Neural cell (in vitro differentiated cells): ENCODE measurements around the gene OSBPL7. TPM values are rescaled to one million over a fixed set of nuclear protein-coding genes. Genes with fewer than 3 reads are reported as not detected.

ENCODE experiments used
- H2AFZ ChIP-seq: fragments of 200-600, 300-800 bp; sonication (generic), shearing (Covaris generic); 2 replicates; pipeline ENCODE4 v1.6.0; 2014; ENCODE audit warnings: low read depth, mild to moderate bottlenecking, antibody characterized with exemption, low read length, moderate library complexity
- H3F3A ChIP-seq: fragments of 200-600 bp; shearing (Covaris generic); 2 replicates; pipeline ENCODE4 v1.6.1; 2016; ENCODE audit warnings: mild to moderate bottlenecking, moderate library complexity, mixed read lengths, antibody characterized with exemption, low read length; ENCODE audit not compliant: insufficient read depth, poor library complexity, severe bottlenecking
- H3K27ac ChIP-seq: fragments of 200-600, 300-800 bp; sonication (generic), shearing (Covaris generic); 2 replicates; pipeline ENCODE4 v1.5.1; 2014; ENCODE audit warnings: mild to moderate bottlenecking, low read length, moderate library complexity
- H3K27me3 ChIP-seq: fragments of 300-800, 200-600 bp; sonication (generic), shearing (Covaris generic); 2 replicates; pipeline ENCODE4 v1.6.0; 2014; ENCODE audit warnings: mild to moderate bottlenecking, low read depth, low read length, moderate library complexity; ENCODE audit not compliant: insufficient read depth
- H3K36me3 ChIP-seq: fragments of 300-800, 200-600 bp; sonication (generic), shearing (Covaris generic); 2 replicates; pipeline ENCODE4 v1.5.1; 2014; ENCODE audit warnings: mild to moderate bottlenecking, antibody characterized with exemption, low read length, moderate library complexity; ENCODE audit not compliant: insufficient read depth
- H3K4me2 ChIP-seq: fragments of 300-800, 200-600 bp; sonication (generic), shearing (Covaris generic); 2 replicates; pipeline ENCODE4 v1.6.0; 2014; ENCODE audit warnings: mild to moderate bottlenecking, low read length
- H3K4me3 ChIP-seq: fragments of 300-800, 200-600 bp; sonication (generic), shearing (Covaris generic); 2 replicates; pipeline ENCODE4 v1.5.1; 2014; ENCODE audit warnings: mild to moderate bottlenecking, low read length, moderate library complexity
- H3K79me2 ChIP-seq: fragments of 200-600 bp; shearing (Covaris generic); replicated peaks from 2 replicates; pipeline ENCODE4 v1.6.0; 2014; ENCODE audit warnings: mild to moderate bottlenecking, low read length, moderate library complexity; ENCODE audit not compliant: insufficient read depth
- H3K9ac ChIP-seq: fragments of 300-800, 200-600 bp; sonication (generic), shearing (Covaris generic); 2 replicates; pipeline ENCODE4 v1.6.1; 2016; ENCODE audit warnings: mild to moderate bottlenecking, low read length, mixed read lengths
- H3K9me2 ChIP-seq: fragments of 200-600 bp; shearing (Covaris generic); 2 replicates; pipeline ENCODE4 v1.6.1; 2016; ENCODE audit warnings: mild to moderate bottlenecking, low read length, mixed read lengths; ENCODE audit not compliant: insufficient read depth
- H3K9me3 ChIP-seq: fragments of 200-600, 300-800 bp; sonication (generic), shearing (Covaris generic); 2 replicates; pipeline ENCODE4 v1.6.1; 2016; ENCODE audit warnings: mild to moderate bottlenecking, mixed run types, low read length, moderate library complexity, mixed read lengths
- H4K20me1 ChIP-seq: fragments of 200-600 bp; shearing (Covaris generic); 2 replicates; pipeline ENCODE4 v1.6.1; 2016; ENCODE audit warnings: mild to moderate bottlenecking, mixed run types; ENCODE audit not compliant: insufficient read depth
- EP300 ChIP-seq: fragments of 450-650 bp; conservative IDR thresholded peaks from 2 replicates; pipeline ENCODE4 v1.6.1; 2014; ENCODE audit warnings: antibody characterized with exemption, mild to moderate bottlenecking, moderate library complexity; ENCODE audit not compliant: poor library complexity, severe bottlenecking
- MXI1 ChIP-seq: fragments of 450-650 bp; conservative IDR thresholded peaks from 2 replicates; pipeline ENCODE4 v1.6.1; 2014; ENCODE audit warnings: antibody characterized with exemption, mild to moderate bottlenecking; ENCODE audit not compliant: poor library complexity, severe bottlenecking
- SMC3 ChIP-seq: fragments of 450-650 bp; conservative IDR thresholded peaks from 2 replicates; pipeline ENCODE4 v1.6.1; 2014; ENCODE audit warnings: antibody characterized with exemption, mild to moderate bottlenecking, moderate library complexity; ENCODE audit not compliant: poor library complexity
- TAF1 ChIP-seq: IDR thresholded peaks from 2 replicates; pipeline ENCODE4 v1.6.1; 2012; ENCODE audit warnings: low read depth
- polyA plus RNA-seq: library from polyadenylated mRNA; depleted of rRNA; stranded (reverse); fragments of >200 nt; gene quantifications from 2 replicates; pipeline ENCODE4 v1.2.3, GENCODE V29; 2014
- TF ChIP-seq, protein P1 (sequence below): IDR thresholded peaks from 2 replicates; pipeline ENCODE4 v1.6.1; 2012; ENCODE audit warnings: borderline replicate concordance
- TF ChIP-seq, protein P2 (sequence below): fragments of 450-650 bp; IDR thresholded peaks from 2 replicates; pipeline ENCODE4 v1.5.1; 2014; ENCODE audit warnings: antibody characterized with exemption, mild to moderate bottlenecking, moderate library complexity; ENCODE audit not compliant: poor library complexity, severe bottlenecking

OSBPL7 gene
- polyA plus RNA-seq, 1 donor from 2014 or later, result 10.0 TPM

DNA sequence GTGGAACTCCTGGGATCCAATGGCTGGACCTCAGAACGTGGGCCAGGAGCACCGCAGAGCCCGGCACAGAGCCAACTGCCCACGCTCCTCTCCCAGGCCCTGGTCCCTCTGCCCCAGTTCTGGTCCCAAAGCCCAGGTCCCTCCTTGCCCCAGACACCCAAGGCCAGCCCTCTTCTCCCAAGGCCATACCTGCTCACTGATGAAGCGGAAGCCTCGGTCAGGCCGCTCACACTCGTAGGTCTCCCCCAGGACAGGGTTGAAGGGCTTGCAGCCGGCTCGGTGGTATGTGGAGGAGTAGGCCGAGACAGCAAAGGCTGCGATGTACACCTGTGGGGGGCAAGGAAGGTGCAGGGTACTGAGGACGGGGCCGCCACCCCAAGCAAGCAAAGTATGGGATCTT lies 8.5 kb downstream of the OSBPL7 start:
- H3K27me3 ChIP-seq, result no peaks in the 10 kb centered on the region
- H3K36me3 ChIP-seq, result no peaks in the 10 kb centered on the region

DNA sequence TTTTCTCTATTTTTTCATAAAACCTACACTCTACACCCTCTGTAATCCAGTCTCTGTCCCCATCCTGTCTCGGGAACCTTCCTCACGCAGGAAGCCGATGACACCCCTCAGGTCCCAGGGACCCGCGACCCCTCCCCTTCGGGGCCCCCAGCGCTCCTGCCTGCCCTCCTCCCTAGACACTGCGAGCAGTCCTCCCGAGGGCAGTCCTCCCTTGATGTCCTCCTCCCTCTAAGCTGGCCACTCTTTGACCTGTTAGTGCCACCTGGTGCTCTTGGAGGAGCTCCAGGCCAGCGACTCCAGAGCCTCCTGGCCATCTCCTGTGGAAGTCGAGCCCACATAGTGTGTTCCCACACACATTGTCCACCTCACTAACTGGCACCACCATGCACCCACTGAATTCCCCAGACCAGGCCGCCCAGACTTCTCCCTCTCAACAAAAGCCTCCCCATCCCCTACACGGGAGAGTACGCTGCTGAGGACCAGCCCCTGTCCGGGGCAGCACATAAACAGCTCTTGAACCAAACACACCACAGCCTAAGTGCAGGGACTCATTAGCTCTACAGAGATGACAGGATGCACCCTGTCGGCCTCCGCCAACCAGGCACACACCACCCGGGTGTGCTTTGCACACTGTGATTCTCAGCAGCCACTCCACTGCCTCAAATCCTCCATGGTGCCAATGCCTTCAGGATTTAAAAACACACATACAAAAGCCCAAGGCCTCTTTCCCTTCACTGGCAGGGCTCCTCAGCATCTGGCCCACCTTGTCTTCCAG lies 9.3 kb downstream of the OSBPL7 start:
- Histone ChIP-seq H3K4me2 (no peak overlapping the region), H3K9me3 (no peaks in the 10 kb centered on the region), H3K36me3 (no peaks in the 10 kb centered on the region), H3F3A (no peaks in the 10 kb centered on the region), H3K27me3 (no peaks in the 10 kb centered on the region), H3K27ac (no peak overlapping the region), H2AFZ (no peak overlapping the region), H3K4me3 (no peak overlapping the region), H4K20me1 (no peaks in the 10 kb centered on the region), H3K79me2 (no peaks in the 10 kb centered on the region), H3K9ac (no peak overlapping the region), H3K9me2 (no peaks in the 10 kb centered on the region)
- TF ChIP-seq SMC3, result no peak
- TF ChIP-seq, protein P1, sequence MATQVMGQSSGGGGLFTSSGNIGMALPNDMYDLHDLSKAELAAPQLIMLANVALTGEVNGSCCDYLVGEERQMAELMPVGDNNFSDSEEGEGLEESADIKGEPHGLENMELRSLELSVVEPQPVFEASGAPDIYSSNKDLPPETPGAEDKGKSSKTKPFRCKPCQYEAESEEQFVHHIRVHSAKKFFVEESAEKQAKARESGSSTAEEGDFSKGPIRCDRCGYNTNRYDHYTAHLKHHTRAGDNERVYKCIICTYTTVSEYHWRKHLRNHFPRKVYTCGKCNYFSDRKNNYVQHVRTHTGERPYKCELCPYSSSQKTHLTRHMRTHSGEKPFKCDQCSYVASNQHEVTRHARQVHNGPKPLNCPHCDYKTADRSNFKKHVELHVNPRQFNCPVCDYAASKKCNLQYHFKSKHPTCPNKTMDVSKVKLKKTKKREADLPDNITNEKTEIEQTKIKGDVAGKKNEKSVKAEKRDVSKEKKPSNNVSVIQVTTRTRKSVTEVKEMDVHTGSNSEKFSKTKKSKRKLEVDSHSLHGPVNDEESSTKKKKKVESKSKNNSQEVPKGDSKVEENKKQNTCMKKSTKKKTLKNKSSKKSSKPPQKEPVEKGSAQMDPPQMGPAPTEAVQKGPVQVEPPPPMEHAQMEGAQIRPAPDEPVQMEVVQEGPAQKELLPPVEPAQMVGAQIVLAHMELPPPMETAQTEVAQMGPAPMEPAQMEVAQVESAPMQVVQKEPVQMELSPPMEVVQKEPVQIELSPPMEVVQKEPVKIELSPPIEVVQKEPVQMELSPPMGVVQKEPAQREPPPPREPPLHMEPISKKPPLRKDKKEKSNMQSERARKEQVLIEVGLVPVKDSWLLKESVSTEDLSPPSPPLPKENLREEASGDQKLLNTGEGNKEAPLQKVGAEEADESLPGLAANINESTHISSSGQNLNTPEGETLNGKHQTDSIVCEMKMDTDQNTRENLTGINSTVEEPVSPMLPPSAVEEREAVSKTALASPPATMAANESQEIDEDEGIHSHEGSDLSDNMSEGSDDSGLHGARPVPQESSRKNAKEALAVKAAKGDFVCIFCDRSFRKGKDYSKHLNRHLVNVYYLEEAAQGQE, result no peak

More for the DNA sequence above, 8.5 kb downstream of the OSBPL7 start:
- Histone ChIP-seq H3K9me3 (no peaks in the 10 kb centered on the region), H2AFZ (no peak overlapping the region), H3K4me3 (no peak overlapping the region), H3K27ac (no peak overlapping the region), H3K4me2 (no peak overlapping the region), H4K20me1 (no peaks in the 10 kb centered on the region), H3K9ac (no peak overlapping the region), H3K79me2 (no peaks in the 10 kb centered on the region), H3F3A (no peaks in the 10 kb centered on the region), H3K9me2 (no peaks in the 10 kb centered on the region)
- TF ChIP-seq, protein P2, sequence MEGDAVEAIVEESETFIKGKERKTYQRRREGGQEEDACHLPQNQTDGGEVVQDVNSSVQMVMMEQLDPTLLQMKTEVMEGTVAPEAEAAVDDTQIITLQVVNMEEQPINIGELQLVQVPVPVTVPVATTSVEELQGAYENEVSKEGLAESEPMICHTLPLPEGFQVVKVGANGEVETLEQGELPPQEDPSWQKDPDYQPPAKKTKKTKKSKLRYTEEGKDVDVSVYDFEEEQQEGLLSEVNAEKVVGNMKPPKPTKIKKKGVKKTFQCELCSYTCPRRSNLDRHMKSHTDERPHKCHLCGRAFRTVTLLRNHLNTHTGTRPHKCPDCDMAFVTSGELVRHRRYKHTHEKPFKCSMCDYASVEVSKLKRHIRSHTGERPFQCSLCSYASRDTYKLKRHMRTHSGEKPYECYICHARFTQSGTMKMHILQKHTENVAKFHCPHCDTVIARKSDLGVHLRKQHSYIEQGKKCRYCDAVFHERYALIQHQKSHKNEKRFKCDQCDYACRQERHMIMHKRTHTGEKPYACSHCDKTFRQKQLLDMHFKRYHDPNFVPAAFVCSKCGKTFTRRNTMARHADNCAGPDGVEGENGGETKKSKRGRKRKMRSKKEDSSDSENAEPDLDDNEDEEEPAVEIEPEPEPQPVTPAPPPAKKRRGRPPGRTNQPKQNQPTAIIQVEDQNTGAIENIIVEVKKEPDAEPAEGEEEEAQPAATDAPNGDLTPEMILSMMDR, result no peak
- TF ChIP-seq MXI1, result no peak
- TF ChIP-seq TAF1, result no peak
- TF ChIP-seq EP300, result no peak
- TF ChIP-seq, protein P1, result no peak
